Stomach (tissue), 9 donors: ENCODE results near the gene RSL1D1. TPM values are rescaled to one million over a fixed set of nuclear protein-coding genes. Genes with fewer than 3 reads are reported as not detected.

Experiments
- DNase-seq, 2 donors: peaks; one replicate each; pipeline versions ENCODE4 v3.0.0 to v3.0.0-alpha.2; 2013 to 2019
- H3K27ac ChIP-seq, 5 donors: fragments of 200-600 bp in 4 of 5; sonication (generic) in 4 of 5; one replicate each; pipeline ENCODE4 v1.5.1; 2013 to 2019; ENCODE audit warnings: mild to moderate bottlenecking in 1 of 5, moderate library complexity in 1 of 5
- H3K27me3 ChIP-seq, 3 donors: fragments of 200-600 bp; sonication (generic); one replicate each; pipeline ENCODE4 v1.5.1; 2017 to 2019; ENCODE audit warnings: mixed run types in 1 of 3
- H3K36me3 ChIP-seq, 4 donors: fragments of 200-600 bp; sonication (generic); 1 replicate in 3 of 4; 2 replicates in 1 of 4; pipeline ENCODE4 v1.5.1; 2016 to 2019
- H3K4me1 ChIP-seq, 4 donors: fragments of 200-600 bp; sonication (generic); one replicate each; pipeline ENCODE4 v1.5.1; 2016 to 2019
- H3K4me3 ChIP-seq, 4 donors: fragments of 200-600 bp; sonication (generic) in 3 of 4; one replicate each; pipeline ENCODE4 v1.5.1; 2016 to 2019; ENCODE audit warnings: mild to moderate bottlenecking in 1 of 4
- H3K9me3 ChIP-seq, 4 donors: fragments of 200-600 bp; sonication (generic); one replicate each; pipeline ENCODE4 v1.5.1; 2016 to 2019
- CTCF ChIP-seq, 7 experiments: fragments of 450-650 bp in 4 of 7; fragments of 200-600 bp in 3 of 7; sonication (generic) in 3 of 7; IDR thresholded peaks; one replicate each; pipeline ENCODE4 v1.5.1; 2016 to 2019; ENCODE audit warnings: antibody characterized with exemption in 7 of 7, control low read depth in 2 of 7, mild to moderate bottlenecking in 1 of 7
- EP300 ChIP-seq: sonication (generic); formaldehyde crosslinking; IDR thresholded peaks from one replicate; pipeline ENCODE4 v1.6.1; 2017; ENCODE audit warnings: antibody characterized with exemption
- POLR2A ChIP-seq, 4 donors: fragments of 450-650 bp; IDR thresholded peaks; one replicate each; pipeline ENCODE4 v1.6.1; 2016; ENCODE audit warnings: antibody characterized with exemption in 4 of 4, control low read depth in 2 of 4, mild to moderate bottlenecking in 1 of 4, moderate library complexity in 1 of 4
- POLR2AphosphoS5 ChIP-seq, 3 donors: sonication (generic); formaldehyde crosslinking; IDR thresholded peaks; one replicate each; pipeline ENCODE4 v1.6.1; 2016; ENCODE audit warnings: antibody characterized with exemption in 3 of 3
- WGBS, 5 donors: extraction: QIAGEN DNeasy Blood & Tissue Kit in 3 of 5; methylation state at CpG; one replicate each; pipeline versions ENCODE4 v1.1.5 to v1.1.7; 2013 to 2018; 5-methylcytosine and 5-hydroxymethylcytosine counted together
- intact Hi-C: fragments of 100-400 bp; cut with DNase I; formaldehyde crosslinking; loops from one replicate; pipeline ENCODE4 v1.15.1; 2023; ENCODE audit warnings: low total_unique reads
- polyA plus RNA-seq, 3 donors: library from polyadenylated mRNA; stranded (reverse); fragments of 200-250 nt; gene quantifications; one replicate each; pipeline ENCODE4 v1.2.3, GENCODE V29; 2013
- total RNA-seq, 5 donors: library from RNA; depleted of rRNA; stranded (reverse); fragments of >200 nt; gene quantifications; one replicate each; pipeline versions ENCODE4 v1.1.0 to v1.2.3, GENCODE V29; 2014 to 2016
- donor health status: healthy with polysubstance abuse.
- donor health status: Bipolar disorder and iron deficiency.
- donor health status: healthy.

RSL1D1 gene
- total and polyA plus RNA-seq, 8 donors: 21.1 to 255 (median 86.5) TPM

GRCh38 chr16:11796227-11797165 is 54.8 kb downstream of the RSL1D1 start:
- no peaks in the 10 kb centered on the region for H3K27me3 ChIP-seq
- H3K4me1 ChIP-seq: peaks cover 60 to 78% (median 70%) of the 10 kb centered on the region in 4 donors
- H3K36me3 ChIP-seq: peaks cover 0 to 8% (median 4%) of the 10 kb centered on the region in 4 donors
- peak overlapping the region; percentile 64 to 92 (median 80) for H3K4me3 ChIP-seq
- no peaks in the 10 kb centered on the region for H3K9me3 ChIP-seq
- peak; percentile 62 to 82 for DNase-seq
- peak overlapping the region; percentile 97 to 100 (median 99) for H3K27ac ChIP-seq
- intact Hi-C loops: loop anchor here (10.0 kb wide), 1 partner anchor 52 kb away; the partner anchor contains the start of gene TXNDC11
- TF ChIP-seq POLR2A (IDR thresholded peaks at IDR 0.05) (no peak), POLR2AphosphoS5 (IDR thresholded peaks at IDR 0.05) (no peak), EP300 (no peak), CTCF (IDR thresholded peaks at IDR 0.05) (no peak)
- WGBS, 5 donors: 0 to 1% (median 1%) methylated on average over 50 to 74 of the region's 93 CpGs

- no peak for DNase-seq
- H3K4me1 ChIP-seq: peaks cover 66 to 82% (median 76%) of the 10 kb centered on the region in 4 donors
- peaks cover 0 to 8% (median 4%) of the 10 kb centered on the region in 4 donors for H3K36me3 ChIP-seq
- no peak for TF ChIP-seq POLR2A (IDR thresholded peaks at IDR 0.05)
- TF ChIP-seq CTCF (IDR thresholded peaks at IDR 0.05): no peak
- H3K4me3 ChIP-seq: peak overlapping the region; percentile 64 to 92 (median 80)
- H3K27me3 ChIP-seq: no peaks in the 10 kb centered on the region
- intact Hi-C loops: loop anchor here (10.0 kb wide), 1 partner anchor 51 kb away; the partner anchor contains the start of gene TXNDC11
- WGBS, 5 donors: 47 to 56% (median 52%) methylated on average over 8 of the region's 8 CpGs
- no peaks in the 10 kb centered on the region for H3K9me3 ChIP-seq
- H3K27ac ChIP-seq: peak overlapping the region; percentile 60 to 99 (median 98)
Observed at GRCh38 chr16:11795887-11796226, 55.5 kb downstream of the RSL1D1 start.

- Histone ChIP-seq H3K4me1 (peaks cover 70 to 85% (median 77%) of the 10 kb centered on the region in 4 donors), H3K4me3 (peak overlapping the region; percentile 64 to 92 (median 80)), H3K27ac (peak overlapping the region; percentile 60 to 99 (median 98)), H3K9me3 (no peaks in the 10 kb centered on the region), H3K27me3 (no peaks in the 10 kb centered on the region), H3K36me3 (peaks cover 0 to 12% (median 4%) of the 10 kb centered on the region in 4 donors)
- 75 to 80% (median 80%) methylated on average over 20 of the region's 20 CpGs for WGBS, 5 donors
- DNase-seq: no peak
- intact Hi-C loops: loop anchor here (10.0 kb wide), 1 partner anchor 50 kb away; the partner anchor contains the start of gene TXNDC11
- no peak for TF ChIP-seq CTCF (IDR thresholded peaks at IDR 0.05)
- no peak for TF ChIP-seq EP300
- no peak for TF ChIP-seq POLR2AphosphoS5 (IDR thresholded peaks at IDR 0.05)
- no peak for TF ChIP-seq POLR2A (IDR thresholded peaks at IDR 0.05)
Observed at GRCh38 chr16:11794996-11795886, 56.1 kb downstream of the RSL1D1 start.

GRCh38 chr16:11794447-11794846 is 56.9 kb downstream of the RSL1D1 start:
- Histone ChIP-seq H3K4me3 (no peak overlapping the region), H3K27ac (peak overlapping the region in 4 of 5 donors; percentile 79 to 99 (median 98)), H3K4me1 (peaks cover 69 to 85% (median 78%) of the 10 kb centered on the region in 4 donors), H3K27me3 (no peaks in the 10 kb centered on the region), H3K9me3 (no peaks in the 10 kb centered on the region), H3K36me3 (peaks cover 0 to 18% (median 4%) of the 10 kb centered on the region in 4 donors)
- 11 to 21% (median 18%) methylated on average over 2 of the region's 2 CpGs for WGBS, 5 donors
- TF ChIP-seq POLR2A (IDR thresholded peaks at IDR 0.05): no peak
- TF ChIP-seq POLR2AphosphoS5 (IDR thresholded peaks at IDR 0.05): no peak
- TF ChIP-seq CTCF (IDR thresholded peaks at IDR 0.05): no peak
- TF ChIP-seq EP300: no peak
- no peak for DNase-seq
- intact Hi-C loops: loop anchor here (10.0 kb wide), 1 partner anchor 50 kb away; the partner anchor contains the start of gene TXNDC11
